ENCODE measurements around the gene CHST9. TPM values are rescaled to one million over a fixed set of nuclear protein-coding genes. Genes with fewer than 3 reads are reported as not detected.
"Not testable (repeated sequence)": the region's sequence is repeated elsewhere in the genome, so short reads cannot be mapped to it uniquely, and the experiment has no call there.

Gene CHST9
- polyA plus RNA-seq, 1 donor from 2014 or later: not detected

GRCh38 chr18:26927822-26928221 is 257.3 kb downstream of the CHST9 start:
- H3K27me3 Mint-ChIP-seq, H3K4me1 Mint-ChIP-seq, H3K36me3 Mint-ChIP-seq, H3K27ac Mint-ChIP-seq, H3K4me3 Mint-ChIP-seq, H3K9me3 Mint-ChIP-seq: not testable (repeated sequence)

GRCh38 chr18:26926066-26926675 is 258.9 kb downstream of the CHST9 start:
- Mint-ChIP-seq H3K9me3 (peaks cover 0 to 2% (median 0%) of the 10 kb centered on the region in 3 donors), H3K4me1 (peaks cover 0 to 1% (median 0%) of the 10 kb centered on the region in 3 donors), H3K27me3 (no peaks in the 10 kb centered on the region), H3K27ac (no peak overlapping the region), H3K36me3 (no peaks in the 10 kb centered on the region), H3K4me3 (no peak overlapping the region)

- H3K4me1 Mint-ChIP-seq: peaks cover 0 to 1% (median 0%) of the 10 kb centered on the region in 3 donors
- no peaks in the 10 kb centered on the region for H3K27me3 Mint-ChIP-seq
- no peak overlapping the region for H3K4me3 Mint-ChIP-seq
- no peak overlapping the region for H3K27ac Mint-ChIP-seq
- no peaks in the 10 kb centered on the region for H3K36me3 Mint-ChIP-seq
- peaks cover 0 to 2% (median 0%) of the 10 kb centered on the region in 3 donors for H3K9me3 Mint-ChIP-seq
These were observed 259.8 kb downstream of the CHST9 start for GRCh38 chr18:26925313-26925712.

- Mint-ChIP-seq H3K36me3 (no peaks in the 10 kb centered on the region), H3K27me3 (peaks cover 2% of the 10 kb centered on the region), H3K9me3 (no peaks in the 10 kb centered on the region), H3K4me1 (peaks cover 0 to 1% (median 0%) of the 10 kb centered on the region in 3 donors), H3K4me3 (no peak overlapping the region), H3K27ac (no peak overlapping the region)
These were observed 262.8 kb downstream of the CHST9 start for GRCh38 chr18:26922313-26922712.

GRCh38 chr18:26920644-26921043 is 264.5 kb downstream of the CHST9 start:
- Mint-ChIP-seq H3K4me1 (peaks cover 0 to 1% (median 0%) of the 10 kb centered on the region in 3 donors), H3K27me3 (peaks cover 2% of the 10 kb centered on the region), H3K4me3 (no peak overlapping the region), H3K27ac (no peak overlapping the region), H3K36me3 (no peaks in the 10 kb centered on the region), H3K9me3 (no peaks in the 10 kb centered on the region)

GRCh38 chr18:26919627-26920026 is 265.5 kb downstream of the CHST9 start:
- no peak overlapping the region for H3K4me3 Mint-ChIP-seq
- H3K9me3 Mint-ChIP-seq: no peaks in the 10 kb centered on the region
- no peak overlapping the region for H3K27ac Mint-ChIP-seq
- H3K36me3 Mint-ChIP-seq: no peaks in the 10 kb centered on the region
- peaks cover 0 to 1% (median 0%) of the 10 kb centered on the region in 3 donors for H3K4me1 Mint-ChIP-seq
- H3K27me3 Mint-ChIP-seq: peaks cover 2% of the 10 kb centered on the region

GRCh38 chr18:26919201-26919600 is 265.9 kb downstream of the CHST9 start:
- Mint-ChIP-seq H3K4me3 (no peak overlapping the region), H3K27ac (no peak overlapping the region), H3K27me3 (peaks cover 2% of the 10 kb centered on the region), H3K4me1 (peaks cover 0 to 1% (median 0%) of the 10 kb centered on the region in 3 donors), H3K9me3 (no peaks in the 10 kb centered on the region), H3K36me3 (no peaks in the 10 kb centered on the region)

- Mint-ChIP-seq H3K27me3 (no peaks in the 10 kb centered on the region), H3K9me3 (peaks cover 0 to 2% (median 0%) of the 10 kb centered on the region in 3 donors), H3K4me3 (no peak overlapping the region)
These were observed 273.3 kb downstream of the CHST9 start for GRCh38 chr18:26911840-26912239.

GRCh38 chr18:26909599-26910290 is 275.4 kb downstream of the CHST9 start:
- no peak overlapping the region for H3K4me3 Mint-ChIP-seq
- H3K27me3 Mint-ChIP-seq: no peaks in the 10 kb centered on the region
- H3K4me1 Mint-ChIP-seq: no peaks in the 10 kb centered on the region
- H3K9me3 Mint-ChIP-seq: peaks cover 0 to 2% (median 0%) of the 10 kb centered on the region in 3 donors
- H3K27ac Mint-ChIP-seq: no peak overlapping the region
- H3K36me3 Mint-ChIP-seq: no peaks in the 10 kb centered on the region

More at GRCh38 chr18:26911840-26912239, 273.3 kb downstream of the CHST9 start:
- Mint-ChIP-seq H3K36me3 (no peaks in the 10 kb centered on the region), H3K27ac (no peak overlapping the region), H3K4me1 (no peaks in the 10 kb centered on the region)

GRCh38 chr18:26908906-26909305 is 276.2 kb downstream of the CHST9 start:
- H3K4me1 Mint-ChIP-seq: no peaks in the 10 kb centered on the region
- H3K36me3 Mint-ChIP-seq: no peaks in the 10 kb centered on the region
- no peak overlapping the region for H3K27ac Mint-ChIP-seq
- H3K4me3 Mint-ChIP-seq: no peak overlapping the region
- no peaks in the 10 kb centered on the region for H3K27me3 Mint-ChIP-seq
- peaks cover 0 to 7% (median 4%) of the 10 kb centered on the region in 3 donors for H3K9me3 Mint-ChIP-seq

GRCh38 chr18:26902291-26902690 is 282.8 kb downstream of the CHST9 start:
- H3K27me3 Mint-ChIP-seq: peaks cover 4% of the 10 kb centered on the region
- no peaks in the 10 kb centered on the region for H3K36me3 Mint-ChIP-seq
- H3K9me3 Mint-ChIP-seq: peaks cover 0 to 10% (median 5%) of the 10 kb centered on the region in 3 donors
- H3K27ac Mint-ChIP-seq: no peak overlapping the region
- H3K4me3 Mint-ChIP-seq: no peak overlapping the region
- no peaks in the 10 kb centered on the region for H3K4me1 Mint-ChIP-seq

GRCh38 chr18:26901020-26901419 is 284.1 kb downstream of the CHST9 start:
- Mint-ChIP-seq H3K27ac (no peak overlapping the region), H3K9me3 (peaks cover 0 to 10% (median 4%) of the 10 kb centered on the region in 3 donors), H3K4me3 (no peak overlapping the region), H3K4me1 (no peaks in the 10 kb centered on the region), H3K27me3 (peaks cover 4% of the 10 kb centered on the region), H3K36me3 (no peaks in the 10 kb centered on the region)

- Mint-ChIP-seq H3K4me3 (no peak overlapping the region), H3K27me3 (no peaks in the 10 kb centered on the region), H3K27ac (no peak overlapping the region), H3K4me1 (no peaks in the 10 kb centered on the region), H3K36me3 (no peaks in the 10 kb centered on the region), H3K9me3 (peaks cover 0 to 1% (median 0%) of the 10 kb centered on the region in 3 donors)
These were observed 290.7 kb downstream of the CHST9 start for GRCh38 chr18:26894426-26894825.

GRCh38 chr18:26893996-26894395 is 291.1 kb downstream of the CHST9 start:
- H3K4me1 Mint-ChIP-seq: no peaks in the 10 kb centered on the region
- no peak overlapping the region for H3K27ac Mint-ChIP-seq
- H3K4me3 Mint-ChIP-seq: no peak overlapping the region
- no peaks in the 10 kb centered on the region for H3K36me3 Mint-ChIP-seq
- peaks cover 0 to 1% (median 0%) of the 10 kb centered on the region in 3 donors for H3K9me3 Mint-ChIP-seq
- H3K27me3 Mint-ChIP-seq: no peaks in the 10 kb centered on the region

GRCh38 chr18:26888259-26888658 is 296.8 kb downstream of the CHST9 start:
- H3K27ac Mint-ChIP-seq: no peak overlapping the region
- H3K4me1 Mint-ChIP-seq: no peaks in the 10 kb centered on the region
- H3K36me3 Mint-ChIP-seq: no peaks in the 10 kb centered on the region
- peaks cover 0 to 3% (median 0%) of the 10 kb centered on the region in 3 donors for H3K9me3 Mint-ChIP-seq
- H3K27me3 Mint-ChIP-seq: no peaks in the 10 kb centered on the region
- H3K4me3 Mint-ChIP-seq: no peak overlapping the region

Measured in IgD-negative memory B cell (primary cell).